ENCODE results near the gene MAP2K1. TPM values are rescaled to one million over a fixed set of nuclear protein-coding genes. Genes with fewer than 3 reads are reported as not detected.

The MAP2K1 gene
- polyA plus RNA-seq, 1 experiment, result 18.4 TPM

DNA sequence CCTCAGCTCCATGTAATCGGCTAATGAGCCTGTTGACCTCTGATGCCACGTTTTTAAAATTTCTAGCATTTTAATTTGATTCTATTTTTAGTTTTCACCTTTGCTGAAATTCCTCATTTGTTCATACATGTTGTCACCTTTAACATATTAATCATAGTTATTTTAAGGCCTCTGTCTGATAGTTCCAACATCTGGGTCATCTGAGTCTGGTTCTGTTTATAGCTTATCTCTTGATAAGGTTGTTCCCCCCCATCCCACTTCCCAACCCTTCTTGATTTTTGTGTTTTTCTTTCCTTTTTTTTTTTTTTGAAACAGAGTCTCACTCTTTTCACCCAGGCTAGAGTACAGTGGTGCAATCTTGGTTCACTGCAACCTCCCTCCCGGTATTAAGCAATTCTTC lies 36.4 kb downstream of the MAP2K1 start:
- Histone ChIP-seq H3K9me3 (ENCODE audit: control insufficient read depth, insufficient read depth, low read length) (no peaks in the 10 kb centered on the region), H3K4me3 (ENCODE audit: low read depth, low read length) (no peak overlapping the region), H3K27ac (ENCODE audit: low read depth, low read length) (no peak overlapping the region), H3K27me3 (ENCODE audit: control insufficient read depth, insufficient read depth, low read length) (no peaks in the 10 kb centered on the region)
- ChIA-PET CTCF (interaction anchor here (0.6 kb wide), 1 partner anchor 36 kb away, joined by 6 read pairs; the partner anchor contains the start of gene MAP2K1), POLR2A (no interaction called here)
- no peak for DNase-seq (ENCODE audit: low read depth, low spot score)
- no peak for TF ChIP-seq CTCF (IDR thresholded peaks at IDR 0.05; ENCODE audit: low read depth, low read length)

GRCh38 chr15:66424963-66425612 lies 38.4 kb downstream of the MAP2K1 start:
- ChIA-PET POLR2A (interaction anchor here (0.6 kb wide), 1 partner anchor 763 kb away, joined by 3 read pairs; no protein-coding TSS in a partner anchor), CTCF (interaction anchor here (1.2 kb wide), 1 partner anchor 137 kb away, joined by 3 read pairs; no protein-coding TSS in a partner anchor)
- H3K27me3 ChIP-seq (ENCODE audit: control insufficient read depth, insufficient read depth, low read length), result no peaks in the 10 kb centered on the region
- no peaks in the 10 kb centered on the region for H3K9me3 ChIP-seq (ENCODE audit: control insufficient read depth, insufficient read depth, low read length)
- H3K27ac ChIP-seq (ENCODE audit: low read depth, low read length), result no peak overlapping the region
- DNase-seq (ENCODE audit: low read depth, low spot score), result no peak
- H3K4me3 ChIP-seq (ENCODE audit: low read depth, low read length), result no peak overlapping the region
- no peak for TF ChIP-seq CTCF (IDR thresholded peaks at IDR 0.05; ENCODE audit: low read depth, low read length)

- no peak overlapping the region for H3K4me3 ChIP-seq (ENCODE audit: low read depth, low read length)
- H3K9me3 ChIP-seq (ENCODE audit: control insufficient read depth, insufficient read depth, low read length), result no peaks in the 10 kb centered on the region
- TF ChIP-seq CTCF (IDR thresholded peaks at IDR 0.05; ENCODE audit: low read depth, low read length), result no peak
- ChIA-PET CTCF (interaction anchor here (1.2 kb wide), 1 partner anchor 138 kb away, joined by 3 read pairs; no protein-coding TSS in a partner anchor), POLR2A (interaction anchor here (0.6 kb wide), 1 partner anchor 762 kb away, joined by 3 read pairs; no protein-coding TSS in a partner anchor)
- no peak overlapping the region for H3K27ac ChIP-seq (ENCODE audit: low read depth, low read length)
- no peak for DNase-seq (ENCODE audit: low read depth, low spot score)
- H3K27me3 ChIP-seq (ENCODE audit: control insufficient read depth, insufficient read depth, low read length), result no peaks in the 10 kb centered on the region
Measured at GRCh38 chr15:66425837-66426236, 39.1 kb downstream of the MAP2K1 start.

GRCh38 chr15:66429117-66429516 lies 42.4 kb downstream of the MAP2K1 start:
- Histone ChIP-seq H3K27ac (ENCODE audit: low read depth, low read length) (no peak overlapping the region), H3K4me3 (ENCODE audit: low read depth, low read length) (no peak overlapping the region), H3K9me3 (ENCODE audit: control insufficient read depth, insufficient read depth, low read length) (no peaks in the 10 kb centered on the region), H3K27me3 (ENCODE audit: control insufficient read depth, insufficient read depth, low read length) (no peaks in the 10 kb centered on the region)
- ChIA-PET POLR2A (no interaction called here), CTCF (no interaction called here)
- TF ChIP-seq CTCF (IDR thresholded peaks at IDR 0.05; ENCODE audit: low read depth, low read length), result no peak
- no peak for DNase-seq (ENCODE audit: low read depth, low spot score)

DNA sequence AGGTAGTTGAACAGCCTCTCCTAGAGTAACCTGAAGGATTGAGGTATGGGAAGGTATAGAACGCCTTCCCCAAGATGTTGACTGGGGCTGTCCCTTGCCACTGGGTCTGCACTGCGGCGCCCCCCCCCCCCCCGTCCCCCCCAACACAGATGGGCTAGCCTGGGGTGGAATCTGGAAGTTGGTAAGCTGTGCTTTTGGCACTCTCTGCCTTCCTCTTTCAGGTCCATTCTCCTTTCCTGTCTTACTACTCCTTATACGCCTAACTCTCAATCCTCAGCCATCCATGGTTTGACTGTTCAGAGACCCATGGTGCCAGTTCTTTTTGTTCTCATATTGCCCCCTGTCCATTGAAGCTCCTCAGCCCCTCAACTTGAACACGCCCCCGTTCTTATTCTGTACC lies 42.8 kb downstream of the MAP2K1 start:
- ChIA-PET POLR2A (no interaction called here), CTCF (no interaction called here)
- Histone ChIP-seq H3K4me3 (ENCODE audit: low read depth, low read length) (no peak overlapping the region), H3K9me3 (ENCODE audit: control insufficient read depth, insufficient read depth, low read length) (no peaks in the 10 kb centered on the region), H3K27me3 (ENCODE audit: control insufficient read depth, insufficient read depth, low read length) (no peaks in the 10 kb centered on the region), H3K27ac (ENCODE audit: low read depth, low read length) (no peak overlapping the region)
- no peak for TF ChIP-seq CTCF (IDR thresholded peaks at IDR 0.05; ENCODE audit: low read depth, low read length)
- no peak for DNase-seq (ENCODE audit: low read depth, low spot score)
